GM21737 (cell line): ENCODE measurements around the gene CDKN2AIP.
A peak's percentile ranks its signal among the peaks of the same experiment; 100 is the strongest.

ENCODE experiments used
- ATAC-seq: cut with Tn5 transposase; IDR thresholded peaks from one replicate; pipeline ENCODE4 v1.9.1; 2021; ENCODE audit warnings: mild to moderate bottlenecking, moderate library complexity; ENCODE audit not compliant: unreplicated experiment

CDKN2AIP gene

GRCh38 chr4:183444214-183445096, at the start of gene CDKN2AIP:
CDKN2AIP (plus strand) TSS chr4:183444636; CDS start chr4:183444798, 162 bp downstream.
- peak; percentile 87 for ATAC-seq

- ATAC-seq: no peak
These were observed 49.0 kb upstream of the CDKN2AIP start for GRCh38 chr4:183395395-183395794.

GRCh38 chr4:183396227-183396637, 48.2 kb upstream of the CDKN2AIP start:
- no peak for ATAC-seq

- no peak for ATAC-seq
These were observed 46.6 kb upstream of the CDKN2AIP start for GRCh38 chr4:183397741-183398297.

GRCh38 chr4:183398298-183399125, 45.9 kb upstream of the CDKN2AIP start:
- peak; percentile 87 for ATAC-seq

- no peak for ATAC-seq
These were observed 45.3 kb upstream of the CDKN2AIP start for GRCh38 chr4:183399126-183399522.

GRCh38 chr4:183399616-183400015, 44.8 kb upstream of the CDKN2AIP start:
- no peak for ATAC-seq

GRCh38 chr4:183400035-183400434, 44.4 kb upstream of the CDKN2AIP start:
- ATAC-seq: no peak

GRCh38 chr4:183401473-183401872, 43.0 kb upstream of the CDKN2AIP start:
- no peak for ATAC-seq

- ATAC-seq: no peak
These were observed 41.7 kb upstream of the CDKN2AIP start for GRCh38 chr4:183402771-183403170.

- no peak for ATAC-seq
These were observed 41.0 kb upstream of the CDKN2AIP start for GRCh38 chr4:183403486-183403885.

GRCh38 chr4:183403961-183404360, 40.5 kb upstream of the CDKN2AIP start:
- no peak for ATAC-seq

- ATAC-seq: no peak
These were observed 39.1 kb upstream of the CDKN2AIP start for GRCh38 chr4:183405303-183405702.

- peak; percentile 95 for ATAC-seq
These were observed 37.3 kb upstream of the CDKN2AIP start for GRCh38 chr4:183407128-183407585.

- ATAC-seq: no peak
These were observed 36.6 kb upstream of the CDKN2AIP start for GRCh38 chr4:183407635-183408464.

GRCh38 chr4:183408796-183409195, 35.6 kb upstream of the CDKN2AIP start:
- ATAC-seq: no peak

- ATAC-seq: no peak
These were observed 35.0 kb upstream of the CDKN2AIP start for GRCh38 chr4:183409483-183409882.

- ATAC-seq: no peak
These were observed 34.5 kb upstream of the CDKN2AIP start for GRCh38 chr4:183409934-183410333.

GRCh38 chr4:183411291-183411861, 33.1 kb upstream of the CDKN2AIP start:
- ATAC-seq: peak; percentile 61

- ATAC-seq: no peak
These were observed 31.6 kb upstream of the CDKN2AIP start for GRCh38 chr4:183412821-183413220.
